Tibial nerve (tissue), 3 donors: ENCODE results near the gene NEMP2.

Experiments used
- POLR2A ChIP-seq, 2 donors: fragments of 450-650 bp; IDR thresholded peaks; one replicate each; pipeline ENCODE4 v1.6.1; 2017; ENCODE audit warnings: antibody characterized with exemption in 2 of 2, mild to moderate bottlenecking in 2 of 2, moderate library complexity in 2 of 2
- TF ChIP-seq, protein P1 (sequence below), 5 experiments: fragments of 200-600 bp in 3 of 5; fragments of 450-650 bp in 2 of 5; sonication (generic) in 3 of 5; IDR thresholded peaks; one replicate each; pipeline ENCODE4 v1.5.1; 2016 to 2019; ENCODE audit warnings: antibody characterized with exemption in 5 of 5, mild to moderate bottlenecking in 3 of 5, moderate library complexity in 2 of 5

- no peak for TF ChIP-seq POLR2A (IDR thresholded peaks at IDR 0.05)
- TF ChIP-seq, protein P1, sequence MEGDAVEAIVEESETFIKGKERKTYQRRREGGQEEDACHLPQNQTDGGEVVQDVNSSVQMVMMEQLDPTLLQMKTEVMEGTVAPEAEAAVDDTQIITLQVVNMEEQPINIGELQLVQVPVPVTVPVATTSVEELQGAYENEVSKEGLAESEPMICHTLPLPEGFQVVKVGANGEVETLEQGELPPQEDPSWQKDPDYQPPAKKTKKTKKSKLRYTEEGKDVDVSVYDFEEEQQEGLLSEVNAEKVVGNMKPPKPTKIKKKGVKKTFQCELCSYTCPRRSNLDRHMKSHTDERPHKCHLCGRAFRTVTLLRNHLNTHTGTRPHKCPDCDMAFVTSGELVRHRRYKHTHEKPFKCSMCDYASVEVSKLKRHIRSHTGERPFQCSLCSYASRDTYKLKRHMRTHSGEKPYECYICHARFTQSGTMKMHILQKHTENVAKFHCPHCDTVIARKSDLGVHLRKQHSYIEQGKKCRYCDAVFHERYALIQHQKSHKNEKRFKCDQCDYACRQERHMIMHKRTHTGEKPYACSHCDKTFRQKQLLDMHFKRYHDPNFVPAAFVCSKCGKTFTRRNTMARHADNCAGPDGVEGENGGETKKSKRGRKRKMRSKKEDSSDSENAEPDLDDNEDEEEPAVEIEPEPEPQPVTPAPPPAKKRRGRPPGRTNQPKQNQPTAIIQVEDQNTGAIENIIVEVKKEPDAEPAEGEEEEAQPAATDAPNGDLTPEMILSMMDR (IDR thresholded peaks at IDR 0.05), result no peak
Measured at GRCh38 chr2:190466819-190467446, 67.6 kb downstream of the NEMP2 start.
